Measurements from ENCODE around the gene TALDO1. TPM values are rescaled to one million over a fixed set of nuclear protein-coding genes. Genes with fewer than 3 reads are reported as not detected.
A peak's percentile ranks its signal among the peaks of the same experiment; 100 is the strongest.

The TALDO1 gene
- polyA plus RNA-seq, 1 of the 3 experiments (the other 2 are of a cell fraction), result 103 TPM

- Histone ChIP-seq H3K79me2 (ENCODE audit: insufficient read depth) (no peaks in the 10 kb centered on the region), H4K20me1 (ENCODE audit: insufficient read depth) (no peaks in the 10 kb centered on the region), H2AFZ (ENCODE audit: low read depth) (no peak overlapping the region), H3K4me2 (0 out of 2 replicates have a peak overlapping the region, but pooled peaks have one; percentile 15), H3K27ac (ENCODE audit: low read depth in 2 of 2, low read length in 1 of 2) (no peak overlapping the region), H3K4me3 (ENCODE audit: low read depth in 2 of 2, low read length in 1 of 2) (peak overlapping the region in 1 of 2 experiments; percentile 17; a peak in 1 of 4 replicates), H3K36me3 (replicated peaks in 1 of 2; ENCODE audit: control insufficient read depth in 1 of 2, insufficient read depth in 2 of 2, low read length in 1 of 2) (no peaks in the 10 kb centered on the region), H3K9me3 (no peaks in the 10 kb centered on the region), H3K4me1 (ENCODE audit: control insufficient read depth in 1 of 2, insufficient read depth in 2 of 2, low read depth in 1 of 2, low read length in 1 of 2) (peaks cover 0 to 19% of the 10 kb centered on the region in 2 experiments; a peak in 1 of 4 replicates), H3F3A (replicated peaks; ENCODE audit: insufficient read depth) (peaks cover 9% of the 10 kb centered on the region), H3K9ac (no peak overlapping the region), H3K9me2 (no peaks in the 10 kb centered on the region), H3K27me3 (ENCODE audit: insufficient read depth) (peaks cover 29% of the 10 kb centered on the region)
- POLR2A ChIA-PET, result no interaction called here
- WGBS (ENCODE audit: low lambda C conversion rate), result 43% methylated on average over 17 of the region's 53 CpGs
- CTCF ChIA-PET, result interaction anchor here (0.9 to 11.8 kb wide), 10 partner anchors 9 to 277 kb away, joined by 3 to 150 read pairs (median 6); partner anchors contain the start of genes DEAF1, TALDO1 and TMEM80
- TF ChIP-seq REST (IDR thresholded peaks at IDR 0.05; ENCODE audit: low read depth, low read length), result no peak
- TF ChIP-seq YY1 (IDR thresholded peaks at IDR 0.05; ENCODE audit: low read depth), result no peak
- no peak for TF ChIP-seq GABPA (IDR thresholded peaks at IDR 0.05; ENCODE audit: low read depth)
- no peak for TF ChIP-seq RFX5 (IDR thresholded peaks at IDR 0.05; ENCODE audit: low read length)
- TF ChIP-seq NRF1 (IDR thresholded peaks at IDR 0.05; ENCODE audit: low read depth, low read length), result peak; percentile 32; the same call in 1 of the 2 replicates
- no peak for TF ChIP-seq EZH2phosphoT487 (IDR thresholded peaks at IDR 0.05; ENCODE audit: borderline replicate concordance, low read depth)
- TF ChIP-seq FOXJ3 (CRISPR knock-in tag; IDR thresholded peaks at IDR 0.05), result no peak
- TF ChIP-seq RXRA (IDR thresholded peaks at IDR 0.05; ENCODE audit: borderline replicate concordance, low read depth), result no peak
- DNase-seq, result peak; percentile 51
Measured at GRCh38 chr11:725624-726202, 21.6 kb upstream of the TALDO1 start.

DNA sequence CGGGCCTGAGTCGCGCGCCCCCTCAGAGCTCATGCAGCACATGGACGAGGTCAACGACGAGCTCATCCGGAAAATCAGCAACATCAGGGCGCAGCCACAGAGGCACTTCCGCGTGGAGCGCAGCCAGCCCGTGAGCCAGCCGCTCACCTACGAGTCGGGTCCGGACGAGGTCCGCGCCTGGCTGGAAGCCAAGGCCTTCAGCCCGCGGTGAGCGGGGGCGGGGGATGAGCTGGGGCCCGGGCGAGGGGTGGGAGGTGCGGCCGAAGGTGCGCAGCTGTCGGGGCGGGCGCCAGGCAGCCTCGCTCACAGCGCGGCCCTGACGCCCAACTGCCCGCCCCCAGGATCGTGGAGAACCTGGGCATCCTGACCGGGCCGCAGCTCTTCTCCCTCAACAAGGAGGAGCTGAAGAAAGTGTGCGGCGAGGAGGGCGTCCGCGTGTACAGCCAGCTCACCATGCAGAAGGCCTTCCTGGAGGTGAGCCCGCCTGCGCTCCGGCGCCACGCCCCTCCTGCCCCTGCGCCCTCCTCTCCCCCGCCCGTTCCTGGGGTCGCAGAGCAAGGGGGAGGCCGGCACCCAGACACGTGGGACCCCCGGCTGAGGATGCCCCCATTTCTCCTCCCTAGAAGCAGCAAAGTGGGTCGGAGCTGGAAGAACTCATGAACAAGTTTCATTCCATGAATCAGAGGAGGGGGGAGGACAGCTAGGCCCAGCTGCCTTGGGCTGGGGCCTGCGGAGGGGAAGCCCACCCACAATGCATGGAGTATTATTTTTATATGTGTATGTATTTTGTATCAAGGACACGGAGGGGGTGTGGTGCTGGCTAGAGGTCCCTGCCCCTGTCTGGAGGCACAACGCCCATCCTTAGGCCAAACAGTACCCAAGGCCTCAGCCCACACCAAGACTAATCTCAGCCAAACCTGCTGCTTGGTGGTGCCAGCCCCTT lies 20.7 kb upstream of the TALDO1 start:
- peak; percentile 71 for DNase-seq
- Histone ChIP-seq H3K27ac (ENCODE audit: low read depth in 2 of 2, low read length in 1 of 2) (no peak overlapping the region), H3F3A (replicated peaks; ENCODE audit: insufficient read depth) (peaks cover 9% of the 10 kb centered on the region), H2AFZ (ENCODE audit: low read depth) (no peak overlapping the region), H3K27me3 (ENCODE audit: insufficient read depth) (peaks cover 21% of the 10 kb centered on the region), H3K4me2 (peak overlapping the region; percentile 15; the same call in 1 of the 2 replicates), H3K36me3 (replicated peaks in 1 of 2; ENCODE audit: control insufficient read depth in 1 of 2, insufficient read depth in 2 of 2, low read length in 1 of 2) (no peaks in the 10 kb centered on the region), H3K9ac (no peak overlapping the region), H3K4me1 (ENCODE audit: control insufficient read depth in 1 of 2, insufficient read depth in 2 of 2, low read depth in 1 of 2, low read length in 1 of 2) (peaks cover 0 to 13% of the 10 kb centered on the region in 2 experiments; a peak in 1 of 4 replicates), H4K20me1 (ENCODE audit: insufficient read depth) (no peaks in the 10 kb centered on the region), H3K4me3 (ENCODE audit: low read depth in 2 of 2, low read length in 1 of 2) (peak overlapping the region in 1 of 2 experiments; percentile 19; a peak in 1 of 4 replicates), H3K9me3 (no peaks in the 10 kb centered on the region), H3K9me2 (no peaks in the 10 kb centered on the region), H3K79me2 (ENCODE audit: insufficient read depth) (no peaks in the 10 kb centered on the region)
- no peak for TF ChIP-seq TEAD4 (IDR thresholded peaks at IDR 0.05; ENCODE audit: borderline replicate concordance, insufficient read depth)
- TF ChIP-seq RCOR1 (IDR thresholded peaks at IDR 0.05; ENCODE audit: low read length), result no peak
- TF ChIP-seq TAF1 (IDR thresholded peaks at IDR 0.05; ENCODE audit: borderline replicate concordance, low read depth, low read length), result no peak
- TF ChIP-seq TCF12 (IDR thresholded peaks at IDR 0.05), result no peak
- no peak for TF ChIP-seq USF2 (IDR thresholded peaks at IDR 0.05; ENCODE audit: borderline replicate concordance, low read depth, low read length)
- TF ChIP-seq YY1 (IDR thresholded peaks at IDR 0.05; ENCODE audit: low read depth), result no peak
- TF ChIP-seq REST (IDR thresholded peaks at IDR 0.05; ENCODE audit: low read depth, low read length), result no peak
- CTCF ChIA-PET, result interaction anchor here (0.8 to 11.8 kb wide), 22 partner anchors 7 to 278 kb away, joined by 3 to 150 read pairs (median 7); partner anchors contain the start of genes DEAF1, TALDO1 and TMEM80
- POLR2A ChIA-PET, result no interaction called here
- WGBS (ENCODE audit: low lambda C conversion rate), result 64% methylated on average over 23 of the region's 61 CpGs

Measured in SK-N-SH (cell line).